OCI-LY1 (cell line): ENCODE measurements around the gene TMEM178B.

Experiments used
- CTCF ChIP-seq: fragments of 200-600 bp; sonication (generic), shearing (Covaris generic); IDR thresholded peaks from 2 replicates; pipeline ENCODE4 v1.5.1; 2017; ENCODE audit warnings: mild to moderate bottlenecking, antibody characterized with exemption, low read length, moderate library complexity, mixed read lengths
- EZH2 ChIP-seq: fragments of 200-600 bp; sonication (generic), shearing (Covaris generic); IDR thresholded peaks from 2 replicates; pipeline ENCODE4 v1.8.0; 2017; ENCODE audit warnings: borderline replicate concordance, mixed run types, mild to moderate bottlenecking, antibody characterized with exemption, low read length, moderate library complexity, mixed read lengths

- no peak for TF ChIP-seq CTCF
- no peak for TF ChIP-seq EZH2
Observed at GRCh38 chr7:141039376-141039775, 34.5 kb upstream of the TMEM178B start.
